Measurements from ENCODE around the gene SPINT1. TPM values are rescaled to one million over a fixed set of nuclear protein-coding genes. Genes with fewer than 3 reads are reported as not detected.

The SPINT1 gene
- total and polyA plus RNA-seq, 4 donors, result 1.2 to 2.6 (median 1.9) TPM

GRCh38 chr15:40828447-40829036 is 15.3 kb upstream of the SPINT1 start, which contains the start of gene PPP1R14D:
Gene PPP1R14D, minus strand, starts transcription at chr15:40828708. Its CDS starts 67 bp downstream, at chr15:40828641.
- DNase-seq (ENCODE audit: low spot score), result no peak
- H3K9ac ChIP-seq (ENCODE audit: low read depth in 1 of 2, low read length in 2 of 2), result no peak within 1 kb of the TSS
- no peak within 1 kb of the TSS for H3K27ac ChIP-seq (ENCODE audit: low read depth in 1 of 2, low read length in 2 of 2)
- 88% methylated on average over 6 of the region's 6 CpGs for WGBS
- H3K36me3 ChIP-seq (ENCODE audit: control insufficient read depth in 4 of 4, insufficient read depth in 3 of 4, low read depth in 1 of 4, low read length in 3 of 4), result no peaks in the 10 kb centered on the region
- H3K4me3 ChIP-seq (ENCODE audit: low read depth in 1 of 3, low read length in 3 of 3), result no peak within 1 kb of the TSS
- H3K4me1 ChIP-seq (ENCODE audit: control insufficient read depth in 4 of 4, insufficient read depth in 4 of 4, low read length in 3 of 4), result no peaks in the 10 kb centered on the region
- no peaks in the 10 kb centered on the region for H3K27me3 ChIP-seq (ENCODE audit: control insufficient read depth in 4 of 4, insufficient read depth in 4 of 4, low read length in 3 of 4)
- no peaks in the 10 kb centered on the region for H3K9me3 ChIP-seq (ENCODE audit: control insufficient read depth in 4 of 4, low read length in 3 of 4)
- TF ChIP-seq MAX (IDR thresholded peaks at IDR 0.05), result no peak
- no peak for TF ChIP-seq GABPA (IDR thresholded peaks at IDR 0.05 in 1 of 2, conservative IDR thresholded peaks at IDR 0.05 in 1 of 2)
- no peak for TF ChIP-seq RAD21 (IDR thresholded peaks at IDR 0.05)
- no peak for TF ChIP-seq EGR1 (IDR thresholded peaks at IDR 0.05; ENCODE audit: low read depth in 2 of 2)
- no peak for TF ChIP-seq JUND (IDR thresholded peaks at IDR 0.05)
- no peak for TF ChIP-seq FOXA2 (IDR thresholded peaks at IDR 0.05)
- TF ChIP-seq HNF4G (IDR thresholded peaks at IDR 0.05), result no peak
- no peak for TF ChIP-seq CTCF (IDR thresholded peaks at IDR 0.05; ENCODE audit: low read depth, low read length, missing input control)
- no peak for TF ChIP-seq RXRA (IDR thresholded peaks at IDR 0.05)
- TF ChIP-seq ATF3 (IDR thresholded peaks at IDR 0.05), result no peak
- TF ChIP-seq TAF1 (conservative IDR thresholded peaks at IDR 0.05), result no peak
- TF ChIP-seq SP1 (IDR thresholded peaks at IDR 0.05), result no peak
- no peak for TF ChIP-seq REST (IDR thresholded peaks at IDR 0.05)
- no peak for TF ChIP-seq NR2F2 (IDR thresholded peaks at IDR 0.05)
- TF ChIP-seq FOXA1 (IDR thresholded peaks at IDR 0.05), result no peak
- TF ChIP-seq ZBTB33 (IDR thresholded peaks at IDR 0.05), result no peak

Data from liver (tissue), 9 donors.